ENCODE results near the gene KMT2C.

Gene KMT2C

GRCh38 chr7:152333134-152333533, 102.7 kb downstream of the KMT2C start:
- DNase-seq: no peak
- H2BK12ac ChIP-seq (ENCODE audit: low read length in 2 of 2): no peak overlapping the region
- no peak overlapping the region for H3K27ac ChIP-seq (ENCODE audit: low read length, poor library complexity, severe bottlenecking)
- no peak overlapping the region for H3K4ac ChIP-seq (ENCODE audit: low read depth in 1 of 2, low read length in 2 of 2)
- H3K4me3 ChIP-seq (ENCODE audit: insufficient read depth in 1 of 2, low read depth in 1 of 2, low read length in 2 of 2): no peak overlapping the region
- peaks cover 21% of the 10 kb centered on the region for H3K79me1 ChIP-seq (replicated peaks; ENCODE audit: low read length, poor library complexity, severe bottlenecking)
- no peaks in the 10 kb centered on the region for H3K9me3 ChIP-seq (ENCODE audit: control insufficient read depth, low read length)
- no peak overlapping the region for H3K9ac ChIP-seq (ENCODE audit: low read length)
- H3K4me1 ChIP-seq (ENCODE audit: control insufficient read depth, insufficient read depth, low read depth, low read length): peaks cover 3% of the 10 kb centered on the region
- peaks cover 5 to 18% of the 10 kb centered on the region in 2 experiments for H3K36me3 ChIP-seq (ENCODE audit: control insufficient read depth in 1 of 2, insufficient read depth in 2 of 2, low read depth in 1 of 2, low read length in 2 of 2)
- H3K14ac ChIP-seq (ENCODE audit: low read length in 2 of 2): no peak overlapping the region
- no peaks in the 10 kb centered on the region for H3K27me3 ChIP-seq (ENCODE audit: control insufficient read depth in 1 of 2, insufficient read depth in 1 of 2, low read length in 2 of 2)
- H3K18ac ChIP-seq (ENCODE audit: low read depth in 1 of 2, low read length in 2 of 2): no peak overlapping the region
- no peak overlapping the region for H4K8ac ChIP-seq (ENCODE audit: low read length)
- H2BK5ac ChIP-seq (ENCODE audit: low read depth, low read length, poor library complexity, severe bottlenecking): no peak overlapping the region
- no peak overlapping the region for H2AFZ ChIP-seq (ENCODE audit: low read depth, low read length)
- H2BK15ac ChIP-seq (ENCODE audit: low read depth, poor library complexity, severe bottlenecking): no peak overlapping the region
- no peak overlapping the region for H4K91ac ChIP-seq (ENCODE audit: low read length)
- no peak overlapping the region for H2BK120ac ChIP-seq (ENCODE audit: low read depth, low read length)
- no peak overlapping the region for H3K4me2 ChIP-seq (ENCODE audit: low read length, poor library complexity, severe bottlenecking)
- H3K23ac ChIP-seq (ENCODE audit: low read length in 2 of 2): no peak overlapping the region
- 100% methylated on average over 2 of the region's 2 CpGs for WGBS
- H2AK5ac ChIP-seq (ENCODE audit: low read length, severe bottlenecking): no peak overlapping the region

GRCh38 chr7:152330827-152331226, 105.0 kb downstream of the KMT2C start:
- Histone ChIP-seq H4K91ac (ENCODE audit: low read length) (no peak overlapping the region), H2BK15ac (ENCODE audit: low read depth, poor library complexity, severe bottlenecking) (no peak overlapping the region), H3K18ac (ENCODE audit: low read depth in 1 of 2, low read length in 2 of 2) (no peak overlapping the region), H3K27ac (ENCODE audit: low read length, poor library complexity, severe bottlenecking) (no peak overlapping the region), H3K79me1 (replicated peaks; ENCODE audit: low read length, poor library complexity, severe bottlenecking) (peaks cover 17% of the 10 kb centered on the region), H3K14ac (ENCODE audit: low read length in 2 of 2) (no peak overlapping the region), H3K4me3 (ENCODE audit: insufficient read depth in 1 of 2, low read depth in 1 of 2, low read length in 2 of 2) (no peak overlapping the region), H2BK12ac (ENCODE audit: low read length in 2 of 2) (no peak overlapping the region), H3K36me3 (ENCODE audit: control insufficient read depth in 1 of 2, insufficient read depth in 2 of 2, low read depth in 1 of 2, low read length in 2 of 2) (peaks cover 5 to 32% of the 10 kb centered on the region in 2 experiments), H4K8ac (ENCODE audit: low read length) (no peak overlapping the region), H3K4me1 (ENCODE audit: control insufficient read depth, insufficient read depth, low read depth, low read length) (no peaks in the 10 kb centered on the region), H2AFZ (ENCODE audit: low read depth, low read length) (no peak overlapping the region), H3K9ac (ENCODE audit: low read length) (no peak overlapping the region), H3K9me3 (ENCODE audit: control insufficient read depth, low read length) (no peaks in the 10 kb centered on the region), H2BK120ac (ENCODE audit: low read depth, low read length) (no peak overlapping the region), H3K27me3 (ENCODE audit: control insufficient read depth in 1 of 2, insufficient read depth in 1 of 2, low read length in 2 of 2) (no peaks in the 10 kb centered on the region), H2AK5ac (ENCODE audit: low read length, severe bottlenecking) (no peak overlapping the region), H3K23ac (ENCODE audit: low read length in 2 of 2) (no peak overlapping the region), H3K4me2 (ENCODE audit: low read length, poor library complexity, severe bottlenecking) (no peak overlapping the region), H3K4ac (ENCODE audit: low read depth in 1 of 2, low read length in 2 of 2) (no peak overlapping the region), H2BK5ac (ENCODE audit: low read depth, low read length, poor library complexity, severe bottlenecking) (no peak overlapping the region)
- no peak for DNase-seq
- WGBS: 100% methylated on average over 2 of the region's 2 CpGs

GRCh38 chr7:152329469-152329868, 106.3 kb downstream of the KMT2C start:
- Histone ChIP-seq H3K79me1 (replicated peaks; ENCODE audit: low read length, poor library complexity, severe bottlenecking) (peaks cover 16% of the 10 kb centered on the region), H4K91ac (ENCODE audit: low read length) (no peak overlapping the region), H3K9me3 (ENCODE audit: control insufficient read depth, low read length) (no peaks in the 10 kb centered on the region), H3K4me3 (ENCODE audit: insufficient read depth in 1 of 2, low read depth in 1 of 2, low read length in 2 of 2) (no peak overlapping the region), H3K36me3 (ENCODE audit: control insufficient read depth in 1 of 2, insufficient read depth in 2 of 2, low read depth in 1 of 2, low read length in 2 of 2) (peaks cover 9 to 37% of the 10 kb centered on the region in 2 experiments), H3K27ac (ENCODE audit: low read length, poor library complexity, severe bottlenecking) (no peak overlapping the region), H2BK15ac (ENCODE audit: low read depth, poor library complexity, severe bottlenecking) (no peak overlapping the region), H2BK120ac (ENCODE audit: low read depth, low read length) (no peak overlapping the region), H3K4me2 (ENCODE audit: low read length, poor library complexity, severe bottlenecking) (no peak overlapping the region), H4K8ac (ENCODE audit: low read length) (no peak overlapping the region), H3K9ac (ENCODE audit: low read length) (no peak overlapping the region), H3K4me1 (ENCODE audit: control insufficient read depth, insufficient read depth, low read depth, low read length) (no peaks in the 10 kb centered on the region), H2BK5ac (ENCODE audit: low read depth, low read length, poor library complexity, severe bottlenecking) (no peak overlapping the region), H3K4ac (ENCODE audit: low read depth in 1 of 2, low read length in 2 of 2) (no peak overlapping the region), H2BK12ac (ENCODE audit: low read length in 2 of 2) (no peak overlapping the region), H2AK5ac (ENCODE audit: low read length, severe bottlenecking) (no peak overlapping the region), H3K27me3 (ENCODE audit: control insufficient read depth in 1 of 2, insufficient read depth in 1 of 2, low read length in 2 of 2) (no peaks in the 10 kb centered on the region), H3K23ac (ENCODE audit: low read length in 2 of 2) (no peak overlapping the region), H3K18ac (ENCODE audit: low read depth in 1 of 2, low read length in 2 of 2) (no peak overlapping the region), H3K14ac (ENCODE audit: low read length in 2 of 2) (no peak overlapping the region), H2AFZ (ENCODE audit: low read depth, low read length) (no peak overlapping the region)
- DNase-seq: no peak
- WGBS: 100% methylated on average over 2 of the region's 2 CpGs

GRCh38 chr7:152328234-152328633, 107.6 kb downstream of the KMT2C start:
- Histone ChIP-seq H3K4me1 (ENCODE audit: control insufficient read depth, insufficient read depth, low read depth, low read length) (no peaks in the 10 kb centered on the region), H2AK5ac (ENCODE audit: low read length, severe bottlenecking) (no peak overlapping the region), H3K14ac (ENCODE audit: low read length in 2 of 2) (no peak overlapping the region), H3K18ac (ENCODE audit: low read depth in 1 of 2, low read length in 2 of 2) (no peak overlapping the region), H2BK12ac (ENCODE audit: low read length in 2 of 2) (no peak overlapping the region), H3K36me3 (ENCODE audit: control insufficient read depth in 1 of 2, insufficient read depth in 2 of 2, low read depth in 1 of 2, low read length in 2 of 2) (peaks cover 9 to 37% of the 10 kb centered on the region in 2 experiments), H2BK120ac (ENCODE audit: low read depth, low read length) (no peak overlapping the region), H2BK15ac (ENCODE audit: low read depth, poor library complexity, severe bottlenecking) (no peak overlapping the region), H3K9me3 (ENCODE audit: control insufficient read depth, low read length) (no peaks in the 10 kb centered on the region), H3K4me2 (ENCODE audit: low read length, poor library complexity, severe bottlenecking) (no peak overlapping the region), H4K91ac (ENCODE audit: low read length) (no peak overlapping the region), H2BK5ac (ENCODE audit: low read depth, low read length, poor library complexity, severe bottlenecking) (no peak overlapping the region), H3K27ac (ENCODE audit: low read length, poor library complexity, severe bottlenecking) (no peak overlapping the region), H3K4ac (ENCODE audit: low read depth in 1 of 2, low read length in 2 of 2) (no peak overlapping the region), H3K23ac (ENCODE audit: low read length in 2 of 2) (no peak overlapping the region), H3K4me3 (ENCODE audit: insufficient read depth in 1 of 2, low read depth in 1 of 2, low read length in 2 of 2) (no peak overlapping the region), H4K8ac (ENCODE audit: low read length) (no peak overlapping the region), H3K9ac (ENCODE audit: low read length) (no peak overlapping the region), H3K79me1 (replicated peaks; ENCODE audit: low read length, poor library complexity, severe bottlenecking) (peaks cover 15% of the 10 kb centered on the region), H2AFZ (ENCODE audit: low read depth, low read length) (no peak overlapping the region), H3K27me3 (ENCODE audit: control insufficient read depth in 1 of 2, insufficient read depth in 1 of 2, low read length in 2 of 2) (no peaks in the 10 kb centered on the region)
- WGBS: 100% methylated on average over 1 of the region's 1 CpG
- DNase-seq: no peak

Measured in mesenchymal stem cell (in vitro differentiated cells and primary cell).